Measurements from ENCODE around the gene RABL6.

RABL6 gene

DNA sequence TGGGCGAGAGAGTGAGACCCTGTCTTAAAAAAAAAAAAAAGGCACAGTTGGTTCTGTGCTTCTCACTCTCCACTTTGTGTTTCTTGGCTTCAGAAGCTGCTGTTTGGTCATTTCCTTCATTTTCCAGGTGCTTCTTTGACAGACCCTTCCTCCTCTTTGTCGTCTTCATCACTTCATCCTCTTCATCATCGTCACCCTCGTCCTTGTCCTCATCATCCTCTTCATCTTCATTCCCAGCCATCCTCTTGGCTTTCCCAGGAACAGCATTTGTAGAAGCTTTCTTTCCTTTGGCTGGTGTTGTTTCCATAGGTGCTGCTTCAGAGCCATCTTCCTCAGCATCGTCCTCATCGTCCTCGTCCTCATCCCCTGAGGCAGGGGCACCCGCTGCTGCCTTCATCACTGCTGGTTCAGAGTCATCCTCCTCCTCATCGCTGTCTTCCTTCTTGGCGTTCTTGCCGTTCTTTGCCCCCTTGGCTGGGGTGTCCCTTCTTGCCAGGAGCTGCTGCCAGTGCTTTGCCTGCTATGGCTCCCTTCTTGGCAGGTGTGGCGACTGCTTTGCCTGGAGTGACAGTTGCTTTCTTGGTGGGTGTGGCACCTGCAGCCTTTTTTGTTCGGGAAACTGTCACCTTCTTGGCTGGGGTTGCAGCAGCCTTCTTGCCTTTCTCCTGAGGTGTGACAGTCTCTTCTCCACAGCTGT lies 7.1 kb downstream of the RABL6 start:
- no peak for DNase-seq (ENCODE audit: extremely low read depth in 1 of 2, low read depth in 1 of 2)

DNA sequence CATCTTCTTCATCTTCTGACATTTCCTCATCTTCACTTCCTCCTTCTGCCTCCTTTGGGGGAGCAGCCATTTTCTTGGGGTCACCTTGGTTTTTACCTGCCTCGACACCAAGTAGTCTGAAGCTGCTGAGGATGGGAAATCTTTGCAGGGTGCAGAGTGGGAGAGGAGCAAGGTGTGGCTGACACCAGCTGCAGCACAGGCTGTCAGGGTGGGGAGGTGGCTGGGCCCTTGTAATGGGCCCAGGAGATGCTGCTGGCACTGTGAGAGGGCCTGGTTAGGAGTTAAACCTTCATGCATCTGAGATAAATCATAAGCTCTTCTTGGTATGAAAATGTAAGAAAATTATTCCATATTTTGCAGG lies 7.7 kb downstream of the RABL6 start:
- DNase-seq (ENCODE audit: extremely low read depth in 1 of 2, low read depth in 1 of 2): no peak

DNA sequence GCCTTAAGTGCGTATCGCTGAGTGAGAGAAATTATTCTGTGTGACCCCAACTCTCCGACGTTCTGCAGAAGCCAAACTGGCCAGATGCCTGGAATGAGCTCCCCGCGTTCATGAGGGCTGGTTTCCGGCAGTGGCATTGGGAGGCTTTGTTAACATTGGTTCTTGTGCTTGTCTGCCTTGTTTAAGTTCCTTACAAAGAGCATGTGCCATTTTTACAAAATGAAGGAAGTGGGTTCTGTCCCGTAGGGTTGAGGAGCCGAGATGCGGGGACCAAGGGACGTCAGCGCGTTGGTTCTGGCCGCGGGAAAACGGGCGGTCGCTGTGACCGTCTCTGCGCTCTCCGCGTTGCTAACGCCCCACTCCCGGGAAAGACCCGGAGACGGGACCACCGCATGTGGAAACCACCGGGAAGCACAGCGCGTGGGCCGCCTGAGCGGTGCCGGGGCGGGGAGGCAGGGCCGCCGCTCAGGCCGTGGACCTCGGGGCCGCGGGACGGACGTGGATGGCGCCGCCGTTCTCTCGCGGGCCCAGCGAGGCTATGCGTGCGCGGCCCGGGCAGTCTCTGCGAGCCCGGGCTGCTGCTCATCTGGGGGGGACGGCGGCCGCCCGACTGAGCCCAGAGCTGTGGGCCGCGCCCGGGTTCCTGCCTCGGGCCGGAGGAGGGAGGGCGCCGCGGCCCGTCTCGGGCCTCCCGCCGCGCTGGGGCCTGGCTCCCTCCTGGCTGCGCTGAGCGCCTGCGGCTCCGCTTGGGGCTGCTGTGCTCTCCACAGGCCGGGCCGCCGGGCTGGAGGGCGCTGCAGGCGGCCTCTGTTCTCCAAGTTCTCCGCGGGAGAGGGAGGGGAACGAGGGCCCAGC lies 13.4 kb downstream of the RABL6 start:
- DNase-seq (ENCODE audit: extremely low read depth in 1 of 2, low read depth in 1 of 2): no peak

DNA sequence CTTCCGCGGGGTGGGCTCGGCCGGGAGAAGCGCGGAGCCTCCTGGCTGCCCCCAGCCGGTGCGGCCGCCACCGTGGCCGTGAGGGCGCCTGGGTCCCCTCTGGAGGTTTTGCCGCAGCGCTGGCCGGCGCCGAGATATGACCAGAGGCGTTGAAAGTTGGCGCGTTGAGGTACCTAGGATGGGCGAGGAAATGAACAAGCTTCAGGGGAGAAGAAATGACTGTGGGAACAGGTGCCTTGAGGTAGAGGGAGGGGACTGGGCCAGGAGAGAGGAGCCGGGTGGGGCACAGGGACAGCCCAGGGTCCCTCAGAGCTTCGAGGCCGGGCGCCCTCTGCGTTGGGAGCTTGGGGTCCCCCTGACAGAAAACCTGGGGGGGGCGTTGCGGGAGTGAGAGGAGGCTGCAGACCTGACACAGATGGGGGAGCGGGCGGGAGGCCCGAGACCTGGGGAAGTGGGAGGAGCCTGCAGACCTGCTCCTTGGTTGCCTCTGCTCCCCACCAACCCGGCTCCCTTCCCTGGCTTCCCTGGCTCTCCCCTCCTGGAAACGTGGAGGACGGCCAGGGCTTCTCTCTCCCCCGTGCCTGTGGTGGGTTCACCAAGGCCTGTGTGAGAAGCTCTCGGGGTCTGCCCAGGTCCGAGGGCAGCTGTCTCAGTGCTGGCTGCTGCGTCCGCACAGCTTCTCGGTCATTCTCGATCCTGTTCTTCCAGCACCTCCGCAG lies 14.2 kb downstream of the RABL6 start:
- no peak for DNase-seq (ENCODE audit: extremely low read depth in 1 of 2, low read depth in 1 of 2)

DNA sequence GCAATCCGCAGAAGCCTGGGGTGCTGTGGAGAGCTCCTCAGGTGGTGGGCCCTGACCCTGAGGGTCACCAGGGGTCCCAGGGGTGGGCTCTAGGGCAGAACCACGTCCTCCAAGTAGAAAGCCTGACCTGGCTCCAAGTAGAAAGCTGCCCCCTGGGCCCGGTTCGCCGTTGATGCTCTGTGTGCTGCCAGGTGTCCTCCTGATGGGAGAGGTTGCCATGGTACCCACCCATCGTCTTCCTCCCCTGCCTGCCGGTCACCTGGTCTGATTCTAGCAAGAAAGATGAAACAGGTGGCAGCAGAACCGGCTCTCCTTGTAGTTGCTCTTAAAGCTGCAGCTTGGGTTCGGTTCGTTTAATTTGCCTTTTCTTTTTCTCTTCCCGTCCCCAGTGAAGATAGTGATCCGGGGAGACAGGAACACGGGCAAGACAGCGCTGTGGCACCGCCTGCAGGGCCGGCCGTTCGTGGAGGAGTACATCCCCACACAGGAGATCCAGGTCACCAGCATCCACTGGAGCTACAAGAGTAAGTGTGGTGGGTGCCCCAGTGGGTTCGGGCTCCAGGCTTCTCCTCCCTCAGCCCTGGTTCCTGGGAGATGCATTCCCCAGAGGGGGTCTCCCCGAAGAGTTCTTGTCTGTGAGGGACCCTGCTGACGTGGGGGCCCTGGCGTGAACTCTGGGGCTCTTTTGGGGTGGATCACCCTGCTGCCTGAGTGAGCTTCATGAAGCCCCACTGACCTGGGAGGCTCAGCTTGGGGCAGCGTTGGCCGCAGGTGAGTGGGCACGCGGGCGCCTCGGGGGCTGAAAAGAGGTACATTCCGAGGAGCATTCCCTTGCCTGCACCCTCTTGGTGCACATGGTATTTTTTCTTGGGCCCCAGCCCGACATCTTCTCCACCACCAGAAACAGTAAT lies 15.6 kb downstream of the RABL6 start:
- no peak for DNase-seq (ENCODE audit: extremely low read depth in 1 of 2, low read depth in 1 of 2)

DNA sequence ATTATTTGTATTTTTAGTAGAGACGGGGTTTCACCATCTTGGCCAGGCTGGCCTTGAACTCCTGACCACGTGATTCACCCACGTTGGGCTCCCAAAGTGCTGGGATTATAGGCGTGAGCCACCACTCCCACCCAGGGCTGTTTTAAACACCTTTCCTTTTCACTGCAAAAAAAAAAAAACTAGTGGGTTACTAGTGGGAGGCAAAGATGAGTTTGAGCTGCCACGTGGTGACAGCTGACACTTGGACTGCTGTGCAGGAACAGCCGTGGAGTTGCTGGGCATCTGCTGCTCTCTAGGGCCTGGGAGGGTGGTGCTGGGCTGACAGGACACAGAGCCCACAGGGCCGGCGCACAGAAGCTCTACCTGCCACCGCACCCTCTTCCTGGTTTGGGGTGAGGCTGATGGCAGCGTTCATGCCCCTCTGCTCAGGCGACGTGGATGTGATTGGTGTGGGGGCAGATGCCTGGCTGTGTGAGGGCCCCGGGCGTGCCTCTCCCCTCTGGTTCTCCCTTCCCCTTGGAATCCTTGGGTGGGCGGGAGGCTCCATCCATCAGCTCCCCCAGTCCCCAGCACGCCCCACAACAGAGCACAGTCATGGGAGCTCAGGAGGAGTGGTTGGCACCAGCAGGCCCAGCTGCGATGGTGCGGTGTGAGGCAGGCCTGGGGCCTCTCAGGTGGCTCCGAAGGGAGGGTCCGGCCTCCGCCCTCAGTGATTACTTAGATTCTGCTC lies 16.9 kb downstream of the RABL6 start:
- no peak for DNase-seq (ENCODE audit: extremely low read depth in 1 of 2, low read depth in 1 of 2)

DNA sequence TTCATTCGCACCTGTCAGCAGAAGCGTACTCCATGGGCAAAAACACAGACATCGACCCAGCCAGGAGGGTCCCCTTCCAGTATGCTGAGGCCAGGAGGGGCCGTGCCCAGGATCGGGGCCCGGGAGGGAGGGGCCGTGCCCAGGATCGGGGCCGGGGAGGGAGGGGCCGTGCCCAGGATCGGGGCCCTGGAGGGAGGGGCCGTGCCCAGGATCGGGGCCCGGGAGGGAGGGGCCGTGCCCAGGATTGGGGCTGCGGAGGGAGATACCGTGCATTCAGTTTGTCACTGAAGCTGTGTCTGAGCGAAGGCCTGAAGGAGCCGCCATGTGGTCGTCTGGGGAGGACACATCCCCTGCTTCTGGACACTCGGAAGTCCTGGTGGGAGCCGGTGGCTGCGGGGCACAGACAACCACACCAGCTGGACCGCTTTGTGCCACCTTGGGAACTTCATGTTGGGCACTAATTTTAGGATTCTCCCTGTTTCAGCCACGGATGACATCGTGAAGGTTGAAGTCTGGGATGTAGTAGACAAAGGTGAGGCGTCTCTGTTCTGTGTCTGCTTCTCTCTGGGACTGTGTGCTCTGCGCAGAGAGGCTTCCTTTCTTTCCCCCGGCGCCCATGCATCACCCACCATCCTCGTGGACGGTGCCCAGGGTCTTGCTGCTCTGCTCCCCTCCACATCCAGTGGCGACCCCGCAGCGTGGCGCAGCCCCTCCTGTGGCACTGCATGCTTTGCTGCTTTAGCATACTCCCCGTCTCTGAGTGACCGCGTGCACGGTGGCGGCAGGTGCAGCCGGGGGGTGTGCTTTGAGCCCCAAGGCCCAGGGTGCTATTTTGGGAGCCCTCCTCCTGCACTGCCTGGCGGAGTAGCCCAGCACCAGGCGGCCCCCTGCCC lies 17.8 kb downstream of the RABL6 start:
- no peak for DNase-seq (ENCODE audit: extremely low read depth in 1 of 2, low read depth in 1 of 2)

DNA sequence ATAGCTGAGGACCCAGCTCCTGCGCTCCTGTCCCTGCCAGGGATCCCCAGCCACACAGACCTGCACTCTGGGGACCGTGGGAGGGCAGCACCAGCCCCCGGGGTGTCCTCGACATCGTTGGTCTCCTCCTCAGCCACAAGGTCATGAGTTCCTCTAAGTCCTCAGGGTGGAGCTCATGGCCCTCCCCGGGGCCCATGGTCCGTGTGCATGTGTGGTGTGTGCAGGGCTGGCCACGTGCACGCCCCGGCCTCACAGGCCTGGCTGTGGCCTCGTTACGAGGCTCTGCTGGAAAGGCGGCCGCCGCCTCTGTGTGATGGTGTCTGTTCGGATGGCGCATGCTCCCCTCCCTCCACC lies 18.4 kb downstream of the RABL6 start:
- no peak for DNase-seq (ENCODE audit: extremely low read depth in 1 of 2, low read depth in 1 of 2)

DNA sequence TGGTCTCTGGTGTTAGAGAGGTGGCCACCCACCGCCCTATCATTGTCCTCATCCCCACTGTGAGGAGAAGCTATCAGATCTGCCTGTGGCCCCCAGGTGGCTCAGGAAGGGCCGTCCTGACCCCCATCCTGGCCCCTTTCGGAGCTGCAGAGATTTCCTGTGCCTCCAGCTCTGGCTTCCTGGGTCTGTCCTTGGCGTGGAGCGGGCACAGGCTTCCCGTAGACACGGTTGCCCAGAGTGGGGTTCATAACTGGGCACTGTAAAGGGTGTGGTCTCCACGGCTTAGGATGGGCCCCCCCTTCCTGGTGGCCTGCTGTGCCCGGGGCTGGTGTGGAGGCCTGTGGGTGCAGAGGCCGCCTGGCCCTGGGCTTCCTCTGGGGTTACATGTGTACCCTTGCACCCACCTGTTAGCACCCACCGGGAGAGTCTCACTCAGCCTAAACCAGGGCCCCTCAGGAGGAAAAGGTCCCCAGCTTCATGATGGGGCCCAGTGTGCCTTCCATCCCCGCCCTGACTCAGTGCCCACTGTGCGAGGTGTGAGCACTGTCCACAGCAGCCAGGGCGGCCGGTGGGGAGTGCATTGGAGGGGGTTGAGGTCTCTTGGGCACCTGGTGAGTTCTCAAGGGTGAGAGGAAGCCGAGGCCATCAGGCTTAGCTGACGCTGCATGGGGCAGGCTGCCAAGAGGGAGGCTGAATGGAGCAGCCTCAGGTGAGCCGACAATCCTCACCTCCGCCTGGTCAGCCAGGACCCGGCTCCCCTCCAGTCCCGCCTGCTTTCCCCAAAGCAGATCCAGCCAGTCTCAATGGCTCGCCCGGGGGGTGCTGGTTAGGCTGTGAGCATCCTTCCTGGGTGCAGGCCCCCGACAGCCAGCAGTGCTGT lies 19.2 kb downstream of the RABL6 start:
- no peak for DNase-seq (ENCODE audit: extremely low read depth in 1 of 2, low read depth in 1 of 2)

DNA sequence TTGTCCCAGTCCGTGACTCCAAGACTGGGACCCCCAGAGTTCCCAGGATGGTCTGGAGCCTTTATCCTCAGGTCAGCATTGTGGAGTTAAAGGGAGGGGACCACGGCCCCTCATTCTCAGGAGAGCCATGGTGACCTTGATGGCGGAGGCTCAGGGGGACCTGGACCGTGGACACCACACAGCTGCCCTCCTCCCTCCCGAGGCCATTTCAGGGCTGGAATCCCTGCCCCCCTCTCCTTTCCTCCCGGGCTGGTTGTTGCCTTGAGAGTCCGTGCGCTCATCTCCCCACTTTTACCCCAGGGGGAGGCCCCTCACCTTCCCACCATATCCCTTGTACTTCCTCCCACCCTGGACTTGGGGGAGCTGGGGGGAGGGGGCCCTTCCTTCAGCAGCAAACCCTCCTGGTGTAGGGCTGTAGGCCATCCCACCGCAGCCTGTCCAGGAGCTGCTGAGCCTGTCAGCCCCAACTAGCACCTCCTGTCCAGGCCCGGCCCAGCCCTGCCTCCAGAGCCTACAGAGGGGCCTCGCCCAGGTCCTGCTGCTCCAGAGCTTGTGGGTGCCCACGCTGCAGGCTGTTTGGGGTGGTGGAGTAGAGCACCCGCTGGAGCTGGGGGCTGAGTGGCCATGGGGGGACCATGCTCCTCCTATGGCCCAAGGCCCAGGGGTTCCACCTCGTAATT lies 20.2 kb downstream of the RABL6 start:
- no peak for DNase-seq (ENCODE audit: extremely low read depth in 1 of 2, low read depth in 1 of 2)

DNA sequence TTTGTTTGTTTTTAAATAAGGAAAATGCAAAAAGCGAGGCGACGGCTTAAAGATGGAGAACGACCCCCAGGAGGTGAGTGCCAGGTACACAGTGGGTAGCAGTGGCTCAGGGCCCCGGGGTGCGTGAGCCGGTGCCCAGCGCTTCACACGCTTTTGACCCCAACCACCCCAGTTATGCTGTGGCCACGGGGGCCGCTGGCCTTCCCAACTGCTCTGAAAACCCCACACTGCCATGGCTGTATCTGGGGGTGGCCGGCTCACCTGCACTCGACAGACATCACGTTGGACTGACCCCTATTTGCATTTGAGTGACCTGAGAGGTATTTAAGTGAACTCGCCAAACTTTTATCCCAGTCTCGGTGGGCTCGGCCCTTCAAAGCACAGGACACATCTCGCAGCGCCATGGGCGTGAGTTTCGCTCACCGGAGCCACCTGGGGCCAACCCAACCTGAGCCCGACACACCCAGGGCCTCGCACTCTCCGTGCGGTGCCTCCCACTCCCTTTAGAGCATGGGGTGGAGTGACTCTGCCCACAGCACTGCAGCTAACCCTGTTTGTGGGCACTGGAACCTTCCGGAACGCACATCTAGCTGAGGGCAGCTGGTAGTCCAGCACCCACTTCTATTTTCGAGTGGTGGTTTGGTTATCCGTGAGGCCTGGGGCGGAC lies 20.9 kb downstream of the RABL6 start:
- DNase-seq (ENCODE audit: extremely low read depth in 1 of 2, low read depth in 1 of 2): no peak

DNA sequence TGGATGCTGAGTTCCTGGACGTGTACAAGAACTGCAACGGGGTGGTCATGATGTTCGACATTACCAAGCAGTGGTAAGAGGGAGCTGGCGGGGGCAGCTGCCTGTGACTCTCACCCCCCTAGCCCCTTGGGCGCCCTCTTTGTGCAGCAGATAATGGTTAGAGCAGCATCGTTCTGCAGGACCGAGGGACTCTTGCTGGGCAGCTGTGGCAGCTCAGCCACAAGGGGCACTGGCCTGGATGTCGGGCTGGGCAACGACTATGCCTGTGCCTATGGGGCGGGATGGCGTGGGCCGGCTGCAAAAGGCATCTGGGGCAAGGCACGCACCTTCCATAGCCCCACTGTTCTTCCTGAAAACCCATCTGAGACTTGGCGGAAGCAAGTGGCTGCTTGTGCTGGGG lies 21.7 kb downstream of the RABL6 start:
- DNase-seq (ENCODE audit: extremely low read depth in 1 of 2, low read depth in 1 of 2): no peak

DNA sequence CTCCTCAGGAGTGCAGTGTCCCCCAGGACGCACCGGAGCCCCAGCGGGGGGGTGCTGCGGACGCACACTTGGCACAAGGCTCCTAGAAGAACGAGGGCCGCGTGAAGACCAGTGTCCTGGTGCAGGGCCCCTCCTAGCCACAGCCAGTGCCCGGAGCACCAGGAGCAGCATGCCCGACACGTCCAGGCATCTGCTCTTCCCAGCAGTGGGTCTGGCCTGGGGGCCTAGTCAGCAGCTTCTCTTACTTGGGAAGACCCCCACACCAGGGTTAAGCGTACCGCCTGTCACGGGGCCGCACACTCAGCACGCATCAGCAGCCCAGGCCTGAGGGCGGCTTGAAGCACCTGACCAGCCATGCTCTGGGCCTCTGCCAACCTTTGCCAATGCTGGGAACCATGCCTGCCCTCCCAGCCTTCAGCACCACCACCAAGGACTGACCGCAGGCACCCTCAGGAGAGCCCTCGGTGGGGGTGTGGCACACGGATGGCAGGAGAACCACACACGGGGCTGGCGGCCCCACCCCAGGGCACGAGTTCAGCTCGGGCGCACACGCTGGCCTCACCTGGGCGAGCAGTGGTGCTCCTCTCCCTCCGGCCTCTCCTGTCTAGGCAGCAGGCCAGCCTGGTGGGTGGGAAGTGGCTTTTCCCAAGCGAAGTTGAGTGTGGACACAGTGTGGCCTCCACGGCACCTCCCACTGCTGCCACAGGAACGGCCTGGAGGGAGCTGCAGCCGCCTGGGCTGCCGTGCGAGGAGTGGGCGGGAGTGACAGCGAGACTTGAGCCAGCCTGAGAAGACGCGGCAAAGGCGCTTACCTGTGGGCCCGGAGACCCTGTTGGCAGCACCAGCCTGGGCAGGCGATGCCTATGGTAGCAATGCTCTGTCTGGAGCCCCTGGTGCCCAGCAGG lies 22.5 kb downstream of the RABL6 start:
- no peak for DNase-seq (ENCODE audit: extremely low read depth in 1 of 2, low read depth in 1 of 2)

DNA sequence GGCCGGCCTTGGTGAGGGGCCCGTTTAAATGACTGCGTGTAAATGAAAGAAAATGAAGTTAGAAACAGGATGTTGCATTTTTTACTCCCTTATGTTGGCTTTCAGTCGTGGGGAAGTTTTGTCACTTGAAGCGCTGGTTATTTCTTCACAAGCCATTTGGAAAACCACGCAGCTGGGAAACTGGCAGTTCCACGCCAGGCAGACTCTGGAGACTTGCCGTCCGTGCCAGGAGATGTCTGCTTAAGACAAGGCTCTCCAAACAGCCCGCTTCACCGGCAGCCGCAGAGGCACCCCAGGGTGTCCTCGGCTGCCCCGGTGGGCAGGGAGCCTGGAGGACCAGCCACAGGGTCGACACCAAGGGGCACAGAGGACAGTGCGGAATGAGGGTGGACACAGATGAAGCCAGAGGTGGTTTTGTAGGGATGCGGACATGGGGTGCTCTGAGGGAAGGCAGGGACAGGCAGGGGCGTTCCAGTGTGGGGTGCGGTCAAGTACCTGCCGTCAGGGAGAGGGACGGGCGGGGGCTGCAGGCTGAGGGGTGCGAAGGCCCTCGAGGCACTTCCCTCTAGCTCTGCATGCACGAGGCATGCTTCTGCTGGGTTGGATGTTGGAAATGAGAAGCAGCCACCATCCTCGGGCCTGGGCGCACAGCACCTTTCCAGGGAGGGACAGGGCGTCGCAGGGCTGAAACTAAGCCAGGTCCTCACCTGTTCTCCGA lies 23.4 kb downstream of the RABL6 start:
- no peak for DNase-seq (ENCODE audit: extremely low read depth in 1 of 2, low read depth in 1 of 2)

DNA sequence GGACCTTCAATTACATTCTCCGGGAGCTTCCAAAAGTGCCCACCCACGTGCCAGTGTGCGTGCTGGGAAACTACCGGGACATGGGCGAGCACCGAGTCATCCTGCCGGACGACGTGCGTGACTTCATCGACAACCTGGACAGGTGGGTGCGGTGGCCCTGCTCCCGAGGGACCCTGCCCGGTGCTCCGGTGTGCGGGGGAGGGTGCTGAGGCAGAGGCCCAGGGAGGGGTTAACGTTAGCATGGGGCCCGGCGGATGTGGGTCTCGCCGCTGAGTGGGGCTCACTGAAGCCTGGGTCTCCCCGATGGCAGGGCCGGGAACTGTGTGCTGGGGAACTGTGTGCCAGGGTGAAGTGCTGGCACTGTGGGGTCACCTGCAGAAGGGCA lies 24.0 kb downstream of the RABL6 start:
- no peak for DNase-seq (ENCODE audit: extremely low read depth in 1 of 2, low read depth in 1 of 2)

DNA sequence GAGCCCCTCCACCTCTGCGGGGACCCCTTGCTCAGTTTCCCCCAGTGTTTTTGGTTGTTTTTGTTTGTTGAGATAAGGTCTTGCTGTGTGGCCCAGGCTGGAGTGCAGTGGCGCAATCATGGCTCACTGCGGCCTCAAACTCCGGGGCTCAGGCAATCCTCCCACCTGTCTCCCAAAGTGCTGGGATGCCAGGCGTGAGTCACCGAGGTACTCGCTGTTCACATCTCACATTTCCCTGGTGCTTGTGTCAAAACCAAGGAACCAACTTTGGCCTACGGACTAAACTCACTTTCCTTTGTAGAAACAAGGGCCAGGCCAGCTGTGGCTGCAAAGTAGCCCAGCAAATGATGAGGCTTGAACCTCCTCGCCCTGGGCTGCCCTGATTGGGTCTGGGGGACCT lies 24.8 kb downstream of the RABL6 start:
- DNase-seq (ENCODE audit: extremely low read depth in 1 of 2, low read depth in 1 of 2): no peak
